Lower lobe of right lung (tissue), 2 donors: ENCODE data around the gene GPR150. TPM values are rescaled to one million over a fixed set of nuclear protein-coding genes. Genes with fewer than 3 reads are reported as not detected.
A peak's percentile ranks its signal among the peaks of the same experiment; 100 is the strongest.

Experiments
- ATAC-seq, 2 donors: fragments of 200-7000 bp; cut with Tn5 transposase; one replicate each; pipeline ENCODE4 v1.9.1; 2020 to 2022; ENCODE audit warnings: mild to moderate bottlenecking in 2 of 2, moderate library complexity in 2 of 2
- DNase-seq: peaks from one replicate; pipeline ENCODE4 v3.0.0-alpha.2; 2020
- H3K27ac ChIP-seq: fragments of 200-600 bp; one replicate; pipeline ENCODE4 v1.8.0; 2022
- H3K27me3 ChIP-seq: fragments of 200-600 bp; one replicate; pipeline ENCODE4 v1.8.0; 2022; ENCODE audit warnings: low read depth
- H3K36me3 ChIP-seq: fragments of 200-600 bp; one replicate; pipeline ENCODE4 v1.8.0; 2022; ENCODE audit warnings: mild to moderate bottlenecking
- H3K4me1 ChIP-seq: fragments of 200-600 bp; one replicate; pipeline ENCODE4 v1.8.0; 2022
- H3K4me3 ChIP-seq: fragments of 200-600 bp; one replicate; pipeline ENCODE4 v1.8.0; 2022; ENCODE audit warnings: mild to moderate bottlenecking
- H3K9me3 ChIP-seq: fragments of 200-600 bp; one replicate; pipeline ENCODE4 v1.8.0; 2022
- CTCF ChIP-seq: fragments of 200-600 bp; IDR thresholded peaks from one replicate; pipeline ENCODE4 v1.8.0; 2022; ENCODE audit warnings: antibody characterized with exemption, mild to moderate bottlenecking
- intact Hi-C: fragments of 100-400 bp; cut with DNase I; formaldehyde crosslinking; loops from one replicate; pipeline ENCODE4 v1.11.0; 2022
- total RNA-seq: library from RNA; stranded (reverse); fragmentation: NEBNext Ultra II Directional; extraction: Animal tissue kit (Norgen Biotek cat#: 25700); gene quantifications from one replicate; pipeline ENCODE4 v1.2.1, GENCODE V29; 2021
- donor health status: DM: no; HTN: yes; CAD: no; lungs with severe emphysema.

The GPR150 gene
- total RNA-seq, 1 donor from 2014 or later = 0.18 TPM

GRCh38 chr5:95617057-95617456 lies 2.8 kb upstream of the GPR150 start:
- DNase-seq = no peak

GRCh38 chr5:95619096-95619495 lies 791 bp upstream of the GPR150 start:
- Histone ChIP-seq H3K4me3 (no peak overlapping the region), H3K27ac (no peak overlapping the region), H3K36me3 (no peaks in the 10 kb centered on the region), H3K4me1 (peaks cover 23% of the 10 kb centered on the region), H3K27me3 (no peaks in the 10 kb centered on the region), H3K9me3 (no peaks in the 10 kb centered on the region)
- ATAC-seq (no peak), DNase-seq (no peak)
- intact Hi-C loops = no loop called here
- no peak for TF ChIP-seq CTCF

More at GRCh38 chr5:95617057-95617456, 2.8 kb upstream of the GPR150 start:
- peaks cover 23% of the 10 kb centered on the region for H3K4me1 ChIP-seq
- H3K9me3 ChIP-seq = no peaks in the 10 kb centered on the region
- no peak for TF ChIP-seq CTCF
- H3K27ac ChIP-seq = no peak overlapping the region
- H3K36me3 ChIP-seq = no peaks in the 10 kb centered on the region
- H3K27me3 ChIP-seq = no peaks in the 10 kb centered on the region
- no peak overlapping the region for H3K4me3 ChIP-seq
- ATAC-seq = no peak
- intact Hi-C loops = no loop called here

- Histone ChIP-seq H3K27me3 (no peaks in the 10 kb centered on the region), H3K4me1 (peaks cover 23% of the 10 kb centered on the region), H3K9me3 (no peaks in the 10 kb centered on the region), H3K27ac (no peak overlapping the region), H3K36me3 (no peaks in the 10 kb centered on the region), H3K4me3 (peak overlapping the region; percentile 70)
- no peak for TF ChIP-seq CTCF
- no peak for DNase-seq
- peak; percentile 4 to 23 for ATAC-seq
- intact Hi-C loops = no loop called here
These were observed 315 bp upstream of the GPR150 start for GRCh38 chr5:95619514-95620029.

- no peak for TF ChIP-seq CTCF
- Histone ChIP-seq H3K27me3 (no peaks in the 10 kb centered on the region), H3K9me3 (no peaks in the 10 kb centered on the region), H3K4me3 (peak overlapping the region; percentile 70), H3K4me1 (peaks cover 23% of the 10 kb centered on the region), H3K27ac (peak overlapping the region; percentile 74), H3K36me3 (no peaks in the 10 kb centered on the region)
- DNase-seq (peak; percentile 53), ATAC-seq (peak; percentile 72 to 78)
- intact Hi-C loops = no loop called here
These were observed 1.3 kb downstream of the GPR150 start for GRCh38 chr5:95620870-95621838.

GRCh38 chr5:95621839-95622629 lies 2.1 kb downstream of the GPR150 start:
- no peak for DNase-seq
- no peak for TF ChIP-seq CTCF
- Histone ChIP-seq H3K4me1 (peaks cover 23% of the 10 kb centered on the region), H3K9me3 (no peaks in the 10 kb centered on the region), H3K27ac (no peak overlapping the region), H3K4me3 (peak overlapping the region; percentile 70), H3K27me3 (no peaks in the 10 kb centered on the region), H3K36me3 (no peaks in the 10 kb centered on the region)
- intact Hi-C loops = no loop called here
- no peak for ATAC-seq
